HFFc6 (cell line): Measurements from ENCODE around the gene C11orf58. TPM values are rescaled to one million over a fixed set of nuclear protein-coding genes. Genes with fewer than 3 reads are reported as not detected.

ENCODE experiments used
- DNase-seq: peaks from one replicate; pipeline ENCODE4 v3.0.0-alpha.2; 2018
- H3K27ac Mint-ChIP-seq: 2 replicates; pipeline ENCODE4 v1.8.0; 2020; ENCODE audit warnings: mild to moderate bottlenecking, mixed read lengths
- H3K27me3 Mint-ChIP-seq: 2 replicates; pipeline ENCODE4 v1.8.0; 2021; ENCODE audit warnings: mild to moderate bottlenecking, moderate library complexity, mixed read lengths; ENCODE audit not compliant: insufficient read depth
- H3K36me3 Mint-ChIP-seq: 2 replicates; pipeline ENCODE4 v1.8.0; 2021; ENCODE audit warnings: low read depth, mixed read lengths
- H3K4me1 Mint-ChIP-seq: 2 replicates; pipeline ENCODE4 v1.8.0; 2020; ENCODE audit warnings: low read depth, mixed read lengths
- H3K4me3 Mint-ChIP-seq: 2 replicates; pipeline ENCODE4 v1.8.0; 2020; ENCODE audit warnings: mild to moderate bottlenecking, moderate library complexity, mixed read lengths
- H3K9me3 Mint-ChIP-seq: 2 replicates; pipeline ENCODE4 v1.8.0; 2020; ENCODE audit warnings: mild to moderate bottlenecking, mixed read lengths
- CTCF ChIP-seq: fragments of 200-600 bp; sonication (generic); IDR thresholded peaks from 2 replicates; pipeline ENCODE4 v1.5.0; 2021; ENCODE audit warnings: antibody characterized with exemption, mild to moderate bottlenecking
- total RNA-seq, 6 experiments: library from RNA; stranded (reverse); fragmentation: NEBNext Ultra II Directional; extraction: Animal tissue kit (Norgen Biotek cat#: 25700); gene quantifications; 2 replicates in 1 of 6; 3 replicates in 5 of 6; pipeline ENCODE4 v1.2.3, GENCODE V29; 2021

C11orf58 gene
- total RNA-seq, 6 experiments from 2014 or later = 107 to 166 (median 144) TPM

GRCh38 chr11:16773981-16774935 is 35.8 kb downstream of the C11orf58 start:
- DNase-seq = no peak
- Mint-ChIP-seq H3K36me3 (no peaks in the 10 kb centered on the region), H3K27me3 (peaks cover 35% of the 10 kb centered on the region), H3K27ac (no peak overlapping the region), H3K4me1 (no peaks in the 10 kb centered on the region), H3K4me3 (no peak overlapping the region), H3K9me3 (no peaks in the 10 kb centered on the region)
- no peak for TF ChIP-seq CTCF

- Mint-ChIP-seq H3K4me1 (no peaks in the 10 kb centered on the region), H3K27me3 (peaks cover 29% of the 10 kb centered on the region), H3K27ac (no peak overlapping the region), H3K9me3 (no peaks in the 10 kb centered on the region), H3K36me3 (no peaks in the 10 kb centered on the region), H3K4me3 (no peak overlapping the region)
- no peak for DNase-seq
- TF ChIP-seq CTCF = no peak
Measured at GRCh38 chr11:16774936-16775613, 36.6 kb downstream of the C11orf58 start.

- no peaks in the 10 kb centered on the region for H3K9me3 Mint-ChIP-seq
- H3K4me3 Mint-ChIP-seq = no peak overlapping the region
- H3K36me3 Mint-ChIP-seq = no peaks in the 10 kb centered on the region
- no peak for DNase-seq
- no peak overlapping the region for H3K27ac Mint-ChIP-seq
- H3K4me1 Mint-ChIP-seq = no peaks in the 10 kb centered on the region
- TF ChIP-seq CTCF = no peak
- H3K27me3 Mint-ChIP-seq = peaks cover 25% of the 10 kb centered on the region
Measured at GRCh38 chr11:16775614-16776283, 37.3 kb downstream of the C11orf58 start.

- TF ChIP-seq CTCF = no peak
- H3K27me3 Mint-ChIP-seq = peaks cover 22% of the 10 kb centered on the region
- no peaks in the 10 kb centered on the region for H3K36me3 Mint-ChIP-seq
- H3K4me3 Mint-ChIP-seq = no peak overlapping the region
- DNase-seq = no peak
- H3K4me1 Mint-ChIP-seq = no peaks in the 10 kb centered on the region
- no peak overlapping the region for H3K27ac Mint-ChIP-seq
- no peaks in the 10 kb centered on the region for H3K9me3 Mint-ChIP-seq
Measured at GRCh38 chr11:16776711-16777612, 38.5 kb downstream of the C11orf58 start.

- no peaks in the 10 kb centered on the region for H3K36me3 Mint-ChIP-seq
- no peaks in the 10 kb centered on the region for H3K9me3 Mint-ChIP-seq
- TF ChIP-seq CTCF = no peak
- no peak for DNase-seq
- H3K4me3 Mint-ChIP-seq = no peak overlapping the region
- no peak overlapping the region for H3K27ac Mint-ChIP-seq
- no peaks in the 10 kb centered on the region for H3K4me1 Mint-ChIP-seq
- peaks cover 19% of the 10 kb centered on the region for H3K27me3 Mint-ChIP-seq
Measured at GRCh38 chr11:16777613-16777975, 39.1 kb downstream of the C11orf58 start.
